HG02938 (cell line): ENCODE results near the gene TRO.

Experiments used
- ATAC-seq: cut with Tn5 transposase; IDR thresholded peaks from one replicate; pipeline ENCODE4 v1.9.1; 2021; ENCODE audit warnings: mild to moderate bottlenecking, moderate library complexity; ENCODE audit not compliant: unreplicated experiment

TRO gene

GRCh38 chrX:54950730-54951375 is 30.2 kb downstream of the TRO start:
- no peak for ATAC-seq

GRCh38 chrX:54961750-54962149 is 41.1 kb downstream of the TRO start:
- ATAC-seq: no peak

- ATAC-seq: no peak
Observed at GRCh38 chrX:54964766-54965497, 44.3 kb downstream of the TRO start.

GRCh38 chrX:54977387-54977786 is 56.8 kb downstream of the TRO start:
- ATAC-seq: no peak

- no peak for ATAC-seq
Observed at GRCh38 chrX:54978448-54978847, 57.8 kb downstream of the TRO start.

- no peak for ATAC-seq
Observed at GRCh38 chrX:54979432-54979831, 58.8 kb downstream of the TRO start.

GRCh38 chrX:54980334-54980733 is 59.7 kb downstream of the TRO start:
- ATAC-seq: no peak
